B cell (primary cell): Measurements from ENCODE around the gene PEBP1.

Experiments used
- CTCF ChIP-seq: fragments of 200-600 bp; IDR thresholded peaks from one replicate; pipeline ENCODE4 v1.8.0; 2022; ENCODE audit warnings: antibody characterized with exemption, mild to moderate bottlenecking
- EZH2 ChIP-seq: IDR thresholded peaks from 2 replicates; pipeline ENCODE4 v1.6.1; 2012; ENCODE audit warnings: borderline replicate concordance, low read depth, mild to moderate bottlenecking, moderate library complexity, low read length; ENCODE audit not compliant: insufficient read depth, poor library complexity, severe bottlenecking

- TF ChIP-seq EZH2, result no peak
- no peak for TF ChIP-seq CTCF
Measured at GRCh38 chr12:118190266-118190665, 54.3 kb downstream of the PEBP1 start.
